ENCODE results near the gene CCDC92.

Gene CCDC92

DNA sequence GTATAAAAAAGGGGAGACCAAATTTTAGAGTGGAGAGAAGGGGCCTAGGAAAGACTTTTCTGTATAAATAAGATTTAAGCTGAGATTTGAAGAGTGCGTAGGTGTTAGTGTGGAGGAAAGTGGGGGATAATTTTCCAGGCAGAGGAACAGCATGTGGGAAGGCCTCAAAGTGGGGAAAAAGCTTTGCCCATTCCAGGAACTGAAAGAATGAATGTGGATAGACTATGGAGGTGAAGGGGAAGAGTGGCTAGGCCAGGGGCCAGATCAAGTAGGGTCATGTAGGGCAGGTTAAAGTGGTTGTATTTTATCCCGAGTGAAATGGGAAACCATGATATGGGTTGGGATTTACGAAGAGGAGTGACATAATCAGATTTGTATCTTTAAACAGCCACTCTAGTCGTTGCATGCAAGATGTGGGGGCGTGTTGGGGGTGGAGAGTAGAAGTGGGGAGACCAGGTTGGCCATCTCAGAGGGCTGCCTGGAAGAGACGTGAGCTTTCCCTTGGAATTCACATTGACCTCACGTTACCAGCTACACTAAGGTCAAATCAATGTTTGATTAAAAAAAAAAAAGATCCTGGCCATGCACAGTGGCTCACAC lies 3.7 kb upstream of the CCDC92 start:
- no peak for DNase-seq (ENCODE audit: low spot score)

DNA sequence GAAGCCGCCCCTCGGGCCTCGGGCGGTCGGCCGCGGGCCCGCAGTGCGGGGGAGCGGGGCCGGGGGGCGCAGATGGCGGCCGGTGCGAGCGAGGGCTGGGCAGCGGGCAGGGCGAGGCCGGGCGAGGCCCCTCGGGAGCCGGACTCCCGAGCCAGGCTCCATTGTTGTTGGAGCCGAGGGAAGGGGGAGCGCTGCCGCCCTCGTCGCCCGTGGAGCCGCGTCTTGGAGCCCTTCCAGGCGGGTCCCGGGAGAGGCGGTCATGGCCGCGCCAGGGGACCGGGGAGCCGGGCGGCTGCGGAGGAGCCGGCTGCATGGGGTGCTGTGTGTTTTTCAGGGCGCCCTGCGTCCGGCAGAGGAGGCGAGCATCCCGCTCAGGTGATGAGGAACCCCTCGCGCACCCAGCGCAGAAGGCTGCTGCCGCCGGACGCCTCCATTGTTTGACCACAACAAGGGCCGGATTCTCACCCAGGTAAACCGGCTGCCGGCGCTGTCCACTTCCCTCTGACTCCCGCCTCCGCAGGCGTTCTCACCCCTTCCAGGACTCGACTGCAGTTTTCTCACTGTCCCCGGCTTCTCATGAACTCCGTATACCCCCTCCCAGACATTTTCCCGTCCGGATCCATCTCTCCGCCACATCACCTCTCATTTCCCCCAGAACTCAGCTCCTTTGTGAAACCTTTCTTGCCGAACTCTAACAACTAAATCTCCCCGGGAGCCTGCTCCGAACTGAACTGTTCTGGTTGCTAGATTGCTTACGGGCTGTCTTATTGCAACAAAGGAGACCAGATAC lies 1.1 kb upstream of the CCDC92 start:
- peak; percentile 79 for DNase-seq (ENCODE audit: low spot score)

DNA sequence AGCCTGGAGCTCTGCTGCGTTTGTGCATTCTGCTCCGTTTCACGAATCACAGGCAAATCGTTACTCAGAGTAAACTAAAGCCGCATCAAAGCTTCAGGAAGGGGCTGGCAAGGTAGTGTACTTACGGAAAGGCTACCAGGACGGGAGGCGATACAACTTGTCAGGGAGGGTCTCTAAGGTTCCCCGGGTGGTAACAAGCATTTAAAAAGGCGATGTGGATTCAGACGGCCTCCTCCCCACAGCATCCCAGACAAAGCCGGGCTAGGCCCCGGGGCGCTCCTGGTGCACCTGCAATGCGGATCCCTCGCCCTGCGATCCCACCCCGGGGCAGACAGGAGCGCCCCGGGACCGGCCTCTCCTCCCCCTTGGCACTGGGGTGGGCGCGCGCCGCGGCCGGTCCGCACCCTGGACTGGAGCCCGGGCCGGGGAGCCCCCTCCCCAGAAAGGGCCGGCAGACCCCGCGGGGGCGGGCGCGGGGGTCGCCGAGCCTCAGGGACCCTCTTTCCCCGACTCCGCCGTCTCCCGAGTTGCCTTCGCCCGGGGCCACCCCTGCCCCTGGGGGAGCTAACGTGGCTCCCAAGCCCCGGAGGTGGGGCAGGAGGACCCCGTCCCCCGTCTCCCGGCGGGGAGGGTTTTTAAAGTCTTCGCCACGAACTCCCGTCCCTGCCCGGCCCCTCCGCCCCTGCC lies 718 bp downstream of the CCDC92 start:
- DNase-seq (ENCODE audit: low spot score): peak; percentile 81

DNA sequence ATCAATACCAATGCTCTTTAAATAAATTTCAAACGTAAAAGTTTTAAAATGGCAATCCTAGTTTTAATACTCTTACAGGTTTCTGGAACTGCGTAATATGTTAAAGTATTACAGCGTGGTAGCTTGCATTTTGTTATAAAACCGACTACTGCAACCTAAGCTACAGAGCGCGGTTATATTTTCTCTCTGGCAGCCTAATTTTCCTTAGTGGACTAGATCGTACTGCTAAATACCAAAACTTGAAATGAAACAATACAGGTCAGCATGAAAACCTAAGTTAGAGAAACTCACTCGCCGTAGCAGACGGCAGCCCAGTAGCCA lies 1.2 kb downstream of the CCDC92 start:
- no peak for DNase-seq (ENCODE audit: low spot score)

DNA sequence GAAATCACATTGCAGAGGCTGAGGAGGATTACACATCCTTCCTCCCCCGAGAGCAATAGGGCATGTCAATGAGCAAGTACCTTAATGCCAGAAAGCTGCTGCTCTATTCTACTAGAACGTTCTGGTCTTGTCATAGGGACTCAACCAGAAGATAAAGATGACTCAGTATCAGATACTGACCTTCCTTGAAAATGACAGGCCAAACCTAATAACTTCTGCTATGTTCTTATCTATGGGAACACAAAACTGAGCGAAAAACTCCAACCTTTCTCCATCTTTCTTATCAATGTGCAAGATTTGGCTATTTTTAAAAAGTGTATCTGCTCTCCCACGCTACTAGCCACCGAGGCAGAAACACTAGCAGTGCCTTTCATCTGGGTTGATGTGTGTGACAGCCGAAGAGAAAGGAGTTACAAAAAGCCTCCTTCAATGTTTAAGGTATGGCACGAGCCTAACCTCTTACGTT lies 5.5 kb downstream of the CCDC92 start:
- no peak for DNase-seq (ENCODE audit: low spot score)

DNA sequence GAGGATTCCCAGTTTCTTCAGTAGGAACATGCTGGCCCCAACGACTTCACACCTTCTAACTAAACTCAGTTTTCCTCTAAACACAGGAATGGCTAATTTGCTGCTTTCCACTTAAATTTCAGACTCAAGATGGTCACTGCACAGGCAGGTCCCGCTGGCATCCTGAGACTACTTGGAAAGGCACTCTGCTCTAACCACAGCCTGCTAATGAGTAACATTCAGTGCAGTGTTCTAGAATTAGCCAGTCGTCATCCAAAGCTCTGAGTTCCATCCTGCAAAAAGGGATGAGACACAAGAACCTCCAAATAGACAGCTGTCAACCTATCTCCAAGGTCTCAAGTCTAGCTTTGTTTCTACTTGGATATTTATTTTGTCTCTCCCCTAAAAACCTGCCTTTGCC lies 6.0 kb downstream of the CCDC92 start:
- no peak for DNase-seq (ENCODE audit: low spot score)

DNA sequence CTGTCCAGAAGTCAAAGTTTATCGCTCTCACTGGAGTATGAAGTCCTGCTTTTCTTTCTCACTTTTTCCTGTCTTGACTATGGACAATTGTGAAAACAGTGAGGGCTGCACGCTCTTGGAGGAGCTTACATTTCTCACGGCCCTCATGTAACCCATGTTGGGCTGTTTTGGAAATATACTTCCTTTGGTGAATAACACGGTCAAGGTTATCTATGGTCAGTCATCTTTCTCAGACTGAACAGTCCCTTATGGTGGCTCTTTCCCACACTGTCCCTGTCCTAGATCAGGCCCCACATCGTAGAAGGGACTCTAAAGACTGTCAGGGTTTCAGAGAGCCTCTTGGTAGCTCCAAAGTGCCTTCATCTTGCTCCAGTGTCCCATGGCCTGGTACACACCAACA lies 7.2 kb downstream of the CCDC92 start:
- DNase-seq (ENCODE audit: low spot score): no peak

DNA sequence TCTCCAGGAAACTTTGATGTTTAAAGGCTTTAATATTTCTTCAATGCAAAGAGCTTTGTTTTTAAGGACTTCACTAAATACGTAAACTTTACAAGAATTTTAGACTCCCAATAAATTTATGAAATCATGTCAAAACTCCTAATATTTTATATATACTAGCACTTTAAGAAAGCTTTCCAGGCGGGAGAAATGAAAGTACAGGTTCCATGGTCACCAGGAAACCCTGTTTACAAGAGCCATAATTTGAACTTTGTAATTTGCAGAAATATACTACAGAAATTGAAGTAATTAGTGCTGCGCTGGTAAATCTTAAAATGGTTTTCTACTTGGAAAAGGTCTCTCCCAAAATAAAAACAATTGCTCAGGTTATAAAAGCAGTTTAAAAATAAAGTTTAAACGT lies 8.8 kb downstream of the CCDC92 start:
- no peak for DNase-seq (ENCODE audit: low spot score)

DNA sequence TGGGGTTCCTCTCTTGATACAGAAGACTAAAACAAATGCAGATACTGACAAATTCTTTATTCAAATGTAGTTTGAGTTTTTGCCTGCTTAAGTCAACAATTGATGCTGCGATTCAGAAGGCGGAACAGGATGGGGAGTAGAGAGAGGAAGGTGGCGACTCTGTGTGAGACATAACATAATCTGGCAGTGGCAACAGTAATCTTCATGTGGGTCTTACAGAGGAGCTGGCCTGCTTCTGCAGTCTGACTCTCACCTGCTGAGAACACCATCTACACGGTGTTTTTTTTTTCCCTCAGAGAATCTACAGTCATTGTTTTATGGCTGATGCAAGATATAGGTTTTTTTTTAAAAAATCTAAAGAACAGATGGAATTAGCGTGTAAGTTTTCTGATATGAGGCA lies 10.1 kb downstream of the CCDC92 start:
- no peak for DNase-seq (ENCODE audit: low spot score)

DNA sequence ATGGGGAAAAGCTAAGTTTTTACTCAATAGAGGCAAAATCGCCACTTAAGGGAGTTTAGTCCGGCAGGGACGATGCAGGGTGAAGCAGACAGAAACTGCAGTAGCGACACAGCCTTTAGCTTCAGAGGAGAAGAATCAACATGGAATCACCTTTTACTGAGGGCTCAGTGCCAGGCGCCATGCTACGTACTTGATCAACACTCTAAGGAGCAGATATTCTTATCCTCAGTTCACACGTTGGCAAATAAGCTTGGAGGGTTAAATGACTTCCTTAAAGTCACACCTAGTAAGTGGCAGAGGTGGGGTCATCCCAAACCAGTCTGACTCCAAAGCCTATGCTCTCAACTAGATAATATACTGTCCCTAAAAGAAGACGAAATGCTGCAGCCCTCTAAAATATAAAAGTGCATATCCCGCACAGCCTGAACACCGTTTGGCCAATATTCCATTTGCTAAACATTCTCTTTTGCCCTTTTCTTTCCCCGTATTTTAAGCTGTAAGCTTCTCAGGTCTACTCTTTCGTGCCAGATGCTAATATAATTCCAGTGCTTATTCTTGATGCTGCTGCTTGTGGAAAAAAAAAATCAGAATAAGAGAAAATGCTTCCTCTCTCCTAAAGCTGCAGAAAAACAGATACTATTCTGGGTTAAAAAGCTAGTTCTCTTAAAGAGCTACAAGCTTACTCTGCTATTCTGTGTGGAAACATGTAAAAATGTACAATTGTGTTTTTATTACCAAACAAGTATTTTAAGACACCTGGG lies 10.9 kb downstream of the CCDC92 start:
- no peak for DNase-seq (ENCODE audit: low spot score)

DNA sequence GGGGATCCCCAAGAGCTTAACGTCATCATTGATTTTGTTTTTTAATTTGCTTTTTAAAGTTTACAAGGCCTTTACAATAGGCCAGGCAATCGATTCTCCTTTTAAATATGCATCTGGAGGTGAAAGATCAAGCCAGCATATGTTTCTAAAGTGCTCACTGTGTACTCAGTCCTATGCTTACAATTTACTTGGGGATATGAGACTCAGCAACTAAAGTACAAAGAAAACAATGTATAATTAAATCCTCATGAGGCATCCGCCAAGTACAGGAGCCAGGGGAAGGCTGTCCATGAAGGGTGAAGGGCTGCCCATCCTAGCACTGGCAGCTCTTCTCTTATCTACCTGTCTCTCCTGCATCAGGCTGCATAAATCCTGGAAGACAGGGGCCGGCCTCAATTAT lies 11.8 kb downstream of the CCDC92 start:
- DNase-seq (ENCODE audit: low spot score): no peak

DNA sequence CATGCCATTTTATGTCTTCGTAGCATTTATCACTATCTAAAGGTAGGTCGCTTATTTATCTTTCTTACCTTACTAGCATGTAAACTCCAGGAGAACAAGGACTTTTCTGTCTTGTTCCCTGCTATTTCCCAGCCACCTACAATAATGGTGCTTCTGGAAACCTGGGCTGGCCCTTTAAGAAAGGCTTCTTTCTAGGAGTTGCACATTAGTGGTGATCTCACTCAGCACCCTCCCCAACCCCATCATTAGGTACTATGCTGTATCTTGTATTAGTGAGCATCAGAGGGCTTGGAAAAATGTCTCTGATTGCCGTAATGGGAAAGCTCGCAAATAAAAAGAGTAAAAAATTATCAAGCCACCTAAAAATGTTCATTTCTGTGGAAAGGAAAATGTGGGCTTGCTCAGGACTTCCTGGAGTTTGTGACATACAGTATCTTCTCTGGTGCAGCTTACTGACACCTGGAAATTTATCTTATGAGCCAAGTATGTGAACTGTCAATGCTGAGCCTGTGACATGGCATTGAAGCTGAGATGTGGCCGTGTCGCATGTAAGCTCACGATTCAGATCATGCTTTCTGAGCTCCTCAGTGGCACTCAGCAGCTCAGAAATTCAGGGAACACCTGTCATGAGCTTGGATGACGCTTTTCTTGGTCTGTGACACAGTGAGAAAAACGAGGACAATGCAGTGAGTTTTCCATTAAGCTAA lies 12.4 kb downstream of the CCDC92 start:
- no peak for DNase-seq (ENCODE audit: low spot score)

DNA sequence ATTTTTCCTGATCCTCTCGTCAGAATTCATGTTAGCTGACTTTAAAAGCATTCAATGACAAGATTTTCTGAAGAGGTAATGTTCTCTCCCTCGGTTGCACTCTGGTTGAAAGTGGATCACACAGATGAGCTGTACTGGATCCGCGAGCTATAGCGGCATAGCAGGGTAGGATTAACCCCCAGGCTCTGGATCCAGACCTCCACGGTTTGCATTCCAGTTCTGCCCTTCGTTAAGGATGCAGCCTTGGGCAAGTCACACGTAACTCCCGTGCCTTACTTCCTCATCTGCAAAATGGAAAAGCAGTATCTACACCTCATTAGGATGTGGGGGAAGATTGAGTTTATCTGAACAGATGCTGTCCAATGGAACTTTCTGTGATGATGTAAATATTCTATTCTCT lies 13.8 kb downstream of the CCDC92 start:
- peak; percentile 48 for DNase-seq (ENCODE audit: low spot score)

DNA sequence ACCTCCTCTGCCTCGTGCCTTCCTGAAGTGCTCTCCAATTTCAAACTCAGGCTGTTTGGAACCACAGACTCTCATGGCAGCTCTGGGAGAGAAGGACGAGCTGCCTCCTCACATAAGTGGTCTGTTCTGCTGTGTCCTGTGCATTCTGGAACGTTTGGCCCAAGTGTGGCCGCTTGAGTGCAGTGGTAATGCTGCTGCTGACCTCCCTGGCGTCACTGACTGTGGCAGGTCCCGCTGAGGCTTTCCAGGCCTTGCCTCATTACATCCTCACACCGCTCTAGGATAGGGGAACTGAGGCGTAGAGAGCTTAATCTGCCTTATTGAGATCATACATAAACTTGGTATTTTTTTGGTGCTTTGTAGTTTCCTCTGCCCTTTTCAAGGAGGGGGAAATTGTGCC lies 14.2 kb downstream of the CCDC92 start:
- DNase-seq (ENCODE audit: low spot score): peak; percentile 39

DNA sequence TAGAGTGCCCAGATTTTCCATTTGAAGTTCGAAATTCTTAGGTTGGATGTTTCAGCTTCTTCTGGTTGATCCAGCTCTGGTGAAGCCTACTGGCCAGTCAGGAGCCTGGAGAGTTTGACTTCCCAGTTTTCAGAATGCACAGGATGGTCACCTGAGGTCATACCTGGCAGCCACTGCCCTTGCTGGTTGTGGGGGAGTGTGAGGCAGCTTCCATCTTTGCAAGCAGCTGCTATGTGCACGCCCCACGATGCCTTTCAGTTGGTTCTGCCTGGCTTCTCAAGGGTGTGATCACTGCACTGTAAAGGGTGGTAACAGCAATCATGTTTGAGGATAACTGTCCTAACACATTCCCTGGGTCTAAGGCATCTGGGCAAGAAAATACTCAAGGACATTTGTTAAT lies 15.4 kb downstream of the CCDC92 start:
- peak; percentile 38 for DNase-seq (ENCODE audit: low spot score)

DNA sequence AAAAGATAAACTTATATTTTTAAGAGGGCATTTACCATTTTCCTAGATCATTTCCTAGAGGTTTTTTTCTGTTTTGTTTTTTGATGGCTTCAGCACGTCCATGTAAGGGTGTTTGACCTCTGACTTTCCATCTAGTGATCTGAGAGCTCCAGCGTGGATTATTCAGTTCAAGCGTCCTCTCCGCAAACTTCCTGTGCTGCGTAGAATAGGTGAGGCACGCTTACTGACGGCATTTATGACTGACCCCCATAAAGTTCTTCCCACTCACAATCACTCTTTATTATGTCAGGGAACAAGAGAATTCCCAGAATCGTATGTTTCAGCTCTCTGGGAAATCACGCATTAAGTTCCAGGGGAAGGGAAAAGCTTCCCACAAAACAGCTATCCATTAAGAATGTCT lies 16.4 kb downstream of the CCDC92 start:
- no peak for DNase-seq (ENCODE audit: low spot score)

DNA sequence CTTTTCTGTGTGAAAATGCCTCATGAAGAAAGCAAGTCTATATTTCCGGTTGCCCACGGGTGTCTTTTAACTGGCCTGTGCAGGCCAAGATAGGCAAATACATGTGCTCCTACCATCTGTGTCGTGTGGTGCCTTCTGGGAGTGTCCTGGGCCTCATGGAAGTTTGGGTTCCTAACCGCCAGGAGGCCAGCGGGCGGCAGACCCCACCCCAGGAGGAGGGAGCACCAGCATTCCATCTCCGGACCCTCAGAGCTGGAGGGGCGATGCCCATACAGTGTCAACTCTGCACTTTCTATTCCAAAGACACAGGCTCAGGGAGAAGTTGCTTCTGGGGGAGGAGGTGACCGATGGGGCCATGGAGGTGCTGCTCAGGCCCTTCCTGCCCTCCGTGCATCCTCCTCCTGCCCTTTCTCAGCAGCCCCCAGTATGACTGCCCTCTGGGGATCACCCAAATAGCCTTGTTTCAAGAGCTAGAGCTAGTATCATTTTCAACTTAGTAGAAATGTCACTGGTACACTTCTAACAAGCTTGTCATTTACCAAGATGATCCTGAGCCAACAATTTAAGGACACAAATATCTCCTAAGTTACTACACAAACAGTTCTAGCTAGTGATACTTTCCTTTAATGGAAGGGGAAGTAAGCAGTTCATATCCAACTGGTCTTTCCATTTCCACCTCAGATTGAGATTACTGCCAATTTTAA lies 17.8 kb downstream of the CCDC92 start:
- DNase-seq (ENCODE audit: low spot score): peak; percentile 38

DNA sequence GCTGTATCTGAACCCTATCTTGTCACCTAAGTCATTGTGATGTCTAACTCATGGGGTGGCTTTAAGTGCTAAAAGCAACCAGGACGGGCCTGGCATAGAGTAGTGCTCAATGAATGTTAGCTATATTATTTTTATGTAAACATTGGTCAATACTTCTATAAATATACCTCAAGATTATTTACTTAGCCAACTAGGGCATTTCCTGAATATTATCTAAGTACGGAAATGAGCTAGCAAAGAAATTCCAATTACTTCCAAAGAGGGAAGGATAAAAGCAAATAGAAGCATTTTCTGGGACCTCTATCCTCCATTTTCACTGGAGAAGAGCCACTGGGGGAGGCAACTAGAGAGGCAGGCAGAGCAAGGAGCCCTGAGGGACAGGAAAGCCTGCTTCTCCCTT lies 20.6 kb downstream of the CCDC92 start:
- DNase-seq (ENCODE audit: low spot score): no peak

DNA sequence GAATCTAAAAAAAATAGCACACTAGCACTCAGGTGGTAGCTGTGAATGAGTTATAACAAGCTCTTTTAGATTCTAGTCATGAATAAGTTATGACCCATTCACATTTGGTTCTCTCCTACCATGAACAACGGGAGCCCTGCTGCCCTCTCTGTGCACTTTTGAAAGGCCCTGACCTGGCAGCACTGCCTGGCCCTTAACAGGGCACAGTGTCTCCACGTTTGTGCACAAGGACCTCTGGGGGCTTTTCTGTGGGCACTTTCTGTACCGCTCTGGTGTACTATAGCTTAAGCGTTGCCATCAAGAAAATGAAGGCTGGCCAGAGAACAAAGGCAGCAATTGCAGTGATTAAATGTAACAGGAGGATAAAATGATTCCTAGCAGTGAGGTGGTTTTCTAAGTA lies 21.2 kb downstream of the CCDC92 start:
- peak; percentile 30 for DNase-seq (ENCODE audit: low spot score)

DNA sequence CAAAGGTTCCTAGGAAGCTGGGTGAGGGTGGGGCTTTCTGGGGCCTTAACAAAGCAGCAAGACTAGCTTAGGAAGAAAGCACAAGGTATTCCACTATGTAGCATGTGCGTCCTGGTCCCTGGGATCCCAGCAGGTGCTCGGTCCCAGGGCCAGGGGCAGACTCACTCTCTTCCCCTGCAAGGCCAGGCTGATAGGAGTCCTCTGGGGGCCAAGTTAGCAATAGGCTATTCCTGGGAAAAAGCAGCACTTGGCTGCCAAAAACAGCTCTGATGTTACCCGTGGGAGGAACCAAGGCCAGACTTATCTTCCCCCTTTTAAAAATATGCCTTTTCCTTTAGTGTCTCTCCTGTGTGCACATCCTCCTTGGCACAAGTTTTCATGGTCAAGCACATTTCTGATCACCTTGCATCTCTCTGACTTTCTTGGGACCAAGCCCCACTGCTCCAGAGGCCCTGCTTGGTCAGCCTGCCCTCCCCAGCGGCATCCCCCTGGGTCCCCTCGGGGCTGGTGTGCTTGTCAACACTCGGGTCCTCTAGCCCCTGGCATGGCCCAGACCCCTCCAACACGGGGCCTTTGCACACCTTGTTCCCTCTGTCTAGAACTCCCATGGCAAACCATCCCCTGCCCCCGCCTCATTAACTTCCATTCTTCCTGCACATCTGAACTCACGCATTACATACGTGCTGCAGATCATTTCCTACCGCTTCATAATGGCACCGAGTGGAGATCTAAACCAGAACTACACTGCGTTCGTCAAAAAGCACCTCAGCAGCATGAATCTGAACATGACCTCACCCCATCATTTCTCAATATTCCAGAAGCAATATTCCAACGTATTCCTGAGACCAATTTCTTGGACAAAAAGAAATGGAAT lies 21.9 kb downstream of the CCDC92 start:
- DNase-seq (ENCODE audit: low spot score): no peak
